ENCODE results near the gene OTOA. TPM values are rescaled to one million over a fixed set of nuclear protein-coding genes. Genes with fewer than 3 reads are reported as not detected.
"Not testable (repeated sequence)": the region's sequence is repeated elsewhere in the genome, so short reads cannot be mapped to it uniquely, and the experiment has no call there.

Gene OTOA
- total RNA-seq, 1 experiment from 2014 or later, result 0.11 TPM

GRCh38 chr16:21630866-21631265, 32.9 kb upstream of the OTOA start:
- not testable (repeated sequence) for H4K5ac ChIP-seq (ENCODE audit: insufficient read length, low read depth, low read length); H3K27ac ChIP-seq (ENCODE audit: insufficient read length, low read depth, low read length); H2BK20ac ChIP-seq (ENCODE audit: low read depth, low read length, poor library complexity, severe bottlenecking); H3T11ph ChIP-seq (ENCODE audit: low read length); H3K79me1 ChIP-seq (ENCODE audit: insufficient read depth, low read depth, low read length, poor library complexity, severe bottlenecking); H2AFZ ChIP-seq (ENCODE audit: low read length); H4K8ac ChIP-seq (replicated peaks; ENCODE audit: insufficient read length, low read depth, low read length); H3K4ac ChIP-seq (ENCODE audit: low read depth, low read length); H3K4me2 ChIP-seq (ENCODE audit: insufficient read depth, insufficient read length, low read length); H4K20me1 ChIP-seq (ENCODE audit: control insufficient read depth, insufficient read depth, insufficient read length); H3K9me3 ChIP-seq (ENCODE audit: control insufficient read depth, low read depth, low read length); DNase-seq; H3K56ac ChIP-seq (ENCODE audit: insufficient read length, low read depth, low read length); H3K27me3 ChIP-seq (ENCODE audit: insufficient read depth, low read length); H3K18ac ChIP-seq (ENCODE audit: insufficient read length, low read depth, low read length); H3K27ac Mint-ChIP-seq; H3K9ac ChIP-seq (ENCODE audit: extremely low read depth, insufficient read length, low read length); H2BK120ac ChIP-seq (ENCODE audit: low read depth, low read length, poor library complexity, severe bottlenecking); H3K23me2 ChIP-seq (ENCODE audit: insufficient read length, low read depth, low read length, poor library complexity, severe bottlenecking); H4K91ac ChIP-seq (ENCODE audit: insufficient read length, low read depth, low read length); H2BK15ac ChIP-seq (ENCODE audit: low read depth, low read length); H2BK12ac ChIP-seq (ENCODE audit: insufficient read length, low read depth, low read length); H2AK5ac ChIP-seq (ENCODE audit: insufficient read length, low read length); H3K4me3 Mint-ChIP-seq; H2BK5ac ChIP-seq (ENCODE audit: insufficient read length, low read length); H3K23ac ChIP-seq (ENCODE audit: insufficient read length, low read depth, low read length); H3K27me3 Mint-ChIP-seq (ENCODE audit: low read depth); H3K79me2 ChIP-seq (ENCODE audit: insufficient read depth, low read length); H3K14ac ChIP-seq (ENCODE audit: insufficient read depth, low read length); H3K4me1 ChIP-seq (ENCODE audit: insufficient read depth, low read length)
- H3K9me3 Mint-ChIP-seq, result peaks cover 16 to 18% of the 10 kb centered on the region in 2 experiments; a peak in 4 of 5 replicates
- H3K4me1 Mint-ChIP-seq, result peaks cover 17 to 30% of the 10 kb centered on the region in 2 experiments
- WGBS (ENCODE audit: extremely low coverage, insufficient read length, low lambda C conversion rate), result no CpG with 5 or more reads among the region's 6 CpGs
- H3K36me3 Mint-ChIP-seq (ENCODE audit: insufficient read depth in 1 of 3, low read depth in 3 of 3), result peaks cover 40 to 57% (median 45%) of the 10 kb centered on the region in 3 experiments

- H3K27ac Mint-ChIP-seq; H3K79me2 ChIP-seq (ENCODE audit: insufficient read depth, low read length): not testable (repeated sequence)
- no CpG with 5 or more reads among the region's 8 CpGs for WGBS (ENCODE audit: extremely low coverage, insufficient read length, low lambda C conversion rate)
Measured at GRCh38 chr16:21631376-21631775, 32.4 kb upstream of the OTOA start.

More at GRCh38 chr16:21631376-21631775, 32.4 kb upstream of the OTOA start:
- not testable (repeated sequence) for H2BK15ac ChIP-seq (ENCODE audit: low read depth, low read length); H4K5ac ChIP-seq (ENCODE audit: insufficient read length, low read depth, low read length); H3K4me3 Mint-ChIP-seq; H3K18ac ChIP-seq (ENCODE audit: insufficient read length, low read depth, low read length); H2BK5ac ChIP-seq (ENCODE audit: insufficient read length, low read length); H3K14ac ChIP-seq (ENCODE audit: insufficient read depth, low read length); DNase-seq; H3K4me2 ChIP-seq (ENCODE audit: insufficient read depth, insufficient read length, low read length); H3K27me3 ChIP-seq (ENCODE audit: insufficient read depth, low read length); H3K9ac ChIP-seq (ENCODE audit: extremely low read depth, insufficient read length, low read length); H3T11ph ChIP-seq (ENCODE audit: low read length); H2BK120ac ChIP-seq (ENCODE audit: low read depth, low read length, poor library complexity, severe bottlenecking); H3K9me3 ChIP-seq (ENCODE audit: control insufficient read depth, low read depth, low read length); H4K91ac ChIP-seq (ENCODE audit: insufficient read length, low read depth, low read length); H3K27ac ChIP-seq (ENCODE audit: insufficient read length, low read depth, low read length); H4K8ac ChIP-seq (replicated peaks; ENCODE audit: insufficient read length, low read depth, low read length); H3K27me3 Mint-ChIP-seq (ENCODE audit: low read depth); H3K23ac ChIP-seq (ENCODE audit: insufficient read length, low read depth, low read length); H3K4ac ChIP-seq (ENCODE audit: low read depth, low read length); H2AFZ ChIP-seq (ENCODE audit: low read length); H3K56ac ChIP-seq (ENCODE audit: insufficient read length, low read depth, low read length); H3K4me1 ChIP-seq (ENCODE audit: insufficient read depth, low read length); H2BK12ac ChIP-seq (ENCODE audit: insufficient read length, low read depth, low read length); H2BK20ac ChIP-seq (ENCODE audit: low read depth, low read length, poor library complexity, severe bottlenecking); H3K79me1 ChIP-seq (ENCODE audit: insufficient read depth, low read depth, low read length, poor library complexity, severe bottlenecking); H2AK5ac ChIP-seq (ENCODE audit: insufficient read length, low read length); H4K20me1 ChIP-seq (ENCODE audit: control insufficient read depth, insufficient read depth, insufficient read length); H3K23me2 ChIP-seq (ENCODE audit: insufficient read length, low read depth, low read length, poor library complexity, severe bottlenecking)
- H3K36me3 Mint-ChIP-seq (ENCODE audit: insufficient read depth in 1 of 3, low read depth in 3 of 3), result peaks cover 35 to 54% (median 41%) of the 10 kb centered on the region in 3 experiments
- H3K9me3 Mint-ChIP-seq, result peaks cover 16 to 18% of the 10 kb centered on the region in 2 experiments; a peak in 4 of 5 replicates
- peaks cover 18 to 35% of the 10 kb centered on the region in 2 experiments for H3K4me1 Mint-ChIP-seq

Measured in H9 (cell line).